Small intestine (tissue), 7 donors: Measurements from ENCODE around the gene PRKAG1. TPM values are rescaled to one million over a fixed set of nuclear protein-coding genes. Genes with fewer than 3 reads are reported as not detected.

ENCODE experiments used
- DNase-seq, 2 donors: peaks; one replicate each; pipeline versions ENCODE4 v3.0.0 to v3.0.0-alpha.2; 2013
- FAIRE-seq: peaks from 2 replicates; lab custom pipeline; 2012; peaks lifted over from hg19 to GRCh38; lab: Jason Lieb, UNC
- H3K27ac ChIP-seq, 3 donors: one replicate each; pipeline ENCODE4 v1.5.1; 2013; ENCODE audit warnings: low read length in 2 of 3, mild to moderate bottlenecking in 2 of 3, control low read depth in 1 of 3, inconsistent platforms in 1 of 3, low read depth in 1 of 3, moderate library complexity in 1 of 3
- H3K27me3 ChIP-seq, 3 donors: one replicate each; pipeline ENCODE4 v1.6.1; 2013; ENCODE audit warnings: low read length in 3 of 3, inconsistent platforms in 1 of 3; ENCODE audit not compliant: control insufficient read depth in 3 of 3, insufficient read depth in 3 of 3
- H3K36me3 ChIP-seq, 3 donors: one replicate each; pipeline ENCODE4 v1.6.1; 2013; ENCODE audit warnings: low read length in 3 of 3, inconsistent platforms in 1 of 3, low read depth in 1 of 3, mild to moderate bottlenecking in 1 of 3, moderate library complexity in 1 of 3; ENCODE audit not compliant: control insufficient read depth in 3 of 3, insufficient read depth in 2 of 3
- H3K4me1 ChIP-seq, 3 donors: one replicate each; pipeline ENCODE4 v1.6.1; 2013; ENCODE audit warnings: low read length in 2 of 3, inconsistent platforms in 1 of 3, low read depth in 1 of 3, mild to moderate bottlenecking in 1 of 3, moderate library complexity in 1 of 3; ENCODE audit not compliant: control insufficient read depth in 3 of 3, insufficient read depth in 2 of 3
- H3K4me3 ChIP-seq, 3 donors: one replicate each; pipeline ENCODE4 v1.5.1; 2013; ENCODE audit warnings: low read length in 3 of 3, control low read depth in 1 of 3, inconsistent platforms in 1 of 3, low read depth in 1 of 3, mild to moderate bottlenecking in 1 of 3, moderate library complexity in 1 of 3
- H3K9me3 ChIP-seq, 2 donors: one replicate each; pipeline ENCODE4 v1.6.1; 2013; ENCODE audit warnings: low read depth in 1 of 2, low read length in 1 of 2; ENCODE audit not compliant: control insufficient read depth in 2 of 2, insufficient read depth in 1 of 2
- WGBS, 3 donors: extraction: QIAGEN DNeasy Blood & Tissue Kit; methylation state at CpG; one replicate each; pipeline ENCODE4 v1.1.7; 2013; 5-methylcytosine and 5-hydroxymethylcytosine counted together
- polyA plus RNA-seq, 4 donors: library from polyadenylated mRNA; stranded (reverse) in 3 of 4; unstranded in 1 of 4; fragments of 200-250 nt in 3 of 4; fragments of 120-200 nt in 1 of 4; gene quantifications; one replicate each; pipeline versions ENCODE4 v1.2.1 to v1.2.3, GENCODE V29; 2013
- donor health status: healthy with polysubstance abuse.
- donor health status: control.
- donor health status: control.
- donor health status: Bipolar disorder and iron deficiency.
- donor health status: healthy.

PRKAG1 gene
- polyA plus RNA-seq, 4 donors, result 50.0 to 69.7 (median 60.6) TPM

- Histone ChIP-seq H3K4me1 (peaks cover 14 to 28% (median 17%) of the 10 kb centered on the region in 3 donors), H3K9me3 (no peaks in the 10 kb centered on the region), H3K27ac (peak overlapping the region; percentile 86 to 95 (median 94)), H3K27me3 (no peaks in the 10 kb centered on the region), H3K36me3 (peaks cover 0 to 23% (median 3%) of the 10 kb centered on the region in 3 donors), H3K4me3 (peak overlapping the region; percentile 91 to 99 (median 96))
- FAIRE-seq (no peak), DNase-seq (peak; percentile 33 to 38)
- WGBS, 3 donors, result 0 to 1% (median 1%) methylated on average over 49 to 70 of the region's 70 CpGs
These were observed 41.0 kb upstream of the PRKAG1 start for GRCh38 chr12:49059299-49060171.

- Histone ChIP-seq H3K9me3 (no peaks in the 10 kb centered on the region), H3K4me3 (peak overlapping the region; percentile 91 to 99 (median 96)), H3K36me3 (peaks cover 0 to 29% (median 3%) of the 10 kb centered on the region in 3 donors), H3K27me3 (no peaks in the 10 kb centered on the region), H3K27ac (peak overlapping the region in 1 of 3 donors; percentile 95), H3K4me1 (peaks cover 14 to 28% (median 17%) of the 10 kb centered on the region in 3 donors)
- WGBS, 3 donors, result 0% methylated on average over 1 of the region's 1 CpG
- FAIRE-seq (no peak), DNase-seq (peak in 1 of 2 donors; percentile 27)
These were observed 40.4 kb upstream of the PRKAG1 start for GRCh38 chr12:49059045-49059298.

- Histone ChIP-seq H3K4me3 (peak overlapping the region; percentile 91 to 99 (median 96)), H3K27ac (peak overlapping the region in 1 of 3 donors; percentile 95), H3K27me3 (no peaks in the 10 kb centered on the region), H3K4me1 (peaks cover 14 to 28% (median 17%) of the 10 kb centered on the region in 3 donors), H3K36me3 (peaks cover 0 to 34% (median 8%) of the 10 kb centered on the region in 3 donors), H3K9me3 (no peaks in the 10 kb centered on the region)
- DNase-seq (no peak), FAIRE-seq (no peak)
- WGBS, 3 donors, result 1 to 6% (median 5%) methylated on average over 5 of the region's 5 CpGs
These were observed 39.9 kb upstream of the PRKAG1 start for GRCh38 chr12:49058366-49059044.

- Histone ChIP-seq H3K9me3 (no peaks in the 10 kb centered on the region), H3K27me3 (no peaks in the 10 kb centered on the region), H3K4me1 (peaks cover 14 to 28% (median 17%) of the 10 kb centered on the region in 3 donors), H3K4me3 (peak overlapping the region in 2 of 3 donors; percentile 91 to 96), H3K27ac (peak overlapping the region in 1 of 3 donors; percentile 15), H3K36me3 (peaks cover under 1 to 39% (median 11%) of the 10 kb centered on the region in 3 donors)
- WGBS, 3 donors, result 3 to 8% (median 6%) methylated on average over 4 of the region's 4 CpGs
- DNase-seq, result peak; percentile 39 to 50
- no peak for FAIRE-seq
These were observed 39.3 kb upstream of the PRKAG1 start for GRCh38 chr12:49057888-49058287.

- Histone ChIP-seq H3K36me3 (peaks cover 13 to 57% (median 27%) of the 10 kb centered on the region in 3 donors), H3K9me3 (no peaks in the 10 kb centered on the region), H3K27ac (no peak overlapping the region), H3K27me3 (no peaks in the 10 kb centered on the region), H3K4me3 (no peak overlapping the region), H3K4me1 (peaks cover 14 to 28% (median 17%) of the 10 kb centered on the region in 3 donors)
- FAIRE-seq (no peak), DNase-seq (peak; percentile 69 to 82)
- WGBS, 3 donors, result 35 to 45% (median 38%) methylated on average over 7 of the region's 7 CpGs
These were observed 37.6 kb upstream of the PRKAG1 start for GRCh38 chr12:49055978-49056754.

- Histone ChIP-seq H3K4me3 (no peak overlapping the region), H3K27ac (no peak overlapping the region), H3K36me3 (peaks cover 19 to 67% (median 36%) of the 10 kb centered on the region in 3 donors), H3K9me3 (no peaks in the 10 kb centered on the region), H3K4me1 (peaks cover 14 to 28% (median 17%) of the 10 kb centered on the region in 3 donors), H3K27me3 (no peaks in the 10 kb centered on the region)
- WGBS, 3 donors, result 63 to 78% (median 63%) methylated on average over 4 of the region's 4 CpGs
- DNase-seq (no peak), FAIRE-seq (no peak)
These were observed 36.5 kb upstream of the PRKAG1 start for GRCh38 chr12:49055092-49055491.

GRCh38 chr12:49054524-49054923 lies 35.9 kb upstream of the PRKAG1 start:
- no peak for DNase-seq
- FAIRE-seq, result no peak
- 92 to 94% (median 93%) methylated on average over 10 of the region's 10 CpGs for WGBS, 3 donors
- H3K9me3 ChIP-seq, result no peaks in the 10 kb centered on the region
- H3K36me3 ChIP-seq, result peaks cover 22 to 73% (median 37%) of the 10 kb centered on the region in 3 donors
- no peak overlapping the region for H3K4me3 ChIP-seq
- no peaks in the 10 kb centered on the region for H3K27me3 ChIP-seq
- no peak overlapping the region for H3K27ac ChIP-seq
- peaks cover 14 to 28% (median 17%) of the 10 kb centered on the region in 3 donors for H3K4me1 ChIP-seq

- no peaks in the 10 kb centered on the region for H3K9me3 ChIP-seq
- 95 to 97% (median 95%) methylated on average over 5 of the region's 5 CpGs for WGBS, 3 donors
- no peaks in the 10 kb centered on the region for H3K27me3 ChIP-seq
- H3K36me3 ChIP-seq, result peaks cover 23 to 76% (median 39%) of the 10 kb centered on the region in 3 donors
- H3K27ac ChIP-seq, result no peak overlapping the region
- H3K4me3 ChIP-seq, result no peak overlapping the region
- peaks cover 14 to 28% (median 17%) of the 10 kb centered on the region in 3 donors for H3K4me1 ChIP-seq
- FAIRE-seq (no peak), DNase-seq (no peak)
These were observed 35.5 kb upstream of the PRKAG1 start for GRCh38 chr12:49054096-49054495.
